Effector memory CD4-positive, alpha-beta T cell (primary cell): ENCODE results near the gene ANKS3.

Experiments used
- DNase-seq, 3 donors: peaks; one replicate each; pipeline ENCODE4 v3.0.0-alpha.2; 2020
- H3K27ac ChIP-seq: 2 replicates; pipeline ENCODE4 v1.7.0; 2013; ENCODE audit warnings: mild to moderate bottlenecking, low read length, moderate library complexity; ENCODE audit not compliant: insufficient read depth, poor library complexity, severe bottlenecking
- H3K27me3 ChIP-seq: replicated peaks from 2 replicates; pipeline ENCODE4 v1.7.0; 2013; ENCODE audit warnings: mild to moderate bottlenecking, low read length; ENCODE audit not compliant: insufficient read depth, control insufficient read depth, poor library complexity, severe bottlenecking
- H3K36me3 ChIP-seq: 2 replicates; pipeline ENCODE4 v1.7.0; 2013; ENCODE audit warnings: mild to moderate bottlenecking, low read length, moderate library complexity; ENCODE audit not compliant: control insufficient read depth, insufficient read depth
- H3K4me1 ChIP-seq: 2 replicates; pipeline ENCODE4 v1.7.0; 2013; ENCODE audit warnings: low read length, mild to moderate bottlenecking; ENCODE audit not compliant: control insufficient read depth, insufficient read depth, poor library complexity, severe bottlenecking
- H3K4me3 ChIP-seq: 2 replicates; pipeline ENCODE4 v1.7.0; 2013; ENCODE audit warnings: low read length, low read depth, mild to moderate bottlenecking; ENCODE audit not compliant: insufficient read depth, poor library complexity, severe bottlenecking
- H3K9me3 ChIP-seq: 2 replicates; pipeline ENCODE4 v1.7.0; 2013; ENCODE audit warnings: mild to moderate bottlenecking, low read length, moderate library complexity; ENCODE audit not compliant: control insufficient read depth

The ANKS3 gene

GRCh38 chr16:4769306-4769638 lies 35.2 kb upstream of the ANKS3 start:
- Histone ChIP-seq H3K27me3 (no peaks in the 10 kb centered on the region), H3K36me3 (no peaks in the 10 kb centered on the region), H3K4me3 (no peak overlapping the region), H3K4me1 (peaks cover 11% of the 10 kb centered on the region), H3K9me3 (no peaks in the 10 kb centered on the region), H3K27ac (peak overlapping the region; percentile 56)
- DNase-seq = no peak

- Histone ChIP-seq H3K4me1 (peaks cover 11% of the 10 kb centered on the region), H3K36me3 (peaks cover 4% of the 10 kb centered on the region), H3K27me3 (no peaks in the 10 kb centered on the region), H3K27ac (peak overlapping the region; percentile 56), H3K4me3 (peak overlapping the region; percentile 47), H3K9me3 (no peaks in the 10 kb centered on the region)
- peak; percentile 66 to 76 (median 72) for DNase-seq
Measured at GRCh38 chr16:4768549-4769305, 34.7 kb upstream of the ANKS3 start.

- Histone ChIP-seq H3K9me3 (no peaks in the 10 kb centered on the region), H3K4me3 (peak overlapping the region; percentile 47), H3K27ac (peak overlapping the region; percentile 56), H3K4me1 (peaks cover 11% of the 10 kb centered on the region), H3K36me3 (peaks cover 10% of the 10 kb centered on the region), H3K27me3 (no peaks in the 10 kb centered on the region)
- peak in 1 of 3 donors; percentile 9 for DNase-seq
Measured at GRCh38 chr16:4767872-4768548, 33.9 kb upstream of the ANKS3 start.

- Histone ChIP-seq H3K4me1 (peaks cover 11% of the 10 kb centered on the region), H3K27me3 (no peaks in the 10 kb centered on the region), H3K27ac (peak within 1 kb of the TSS; percentile 71), H3K4me3 (peak within 1 kb of the TSS; percentile 85), H3K9me3 (no peaks in the 10 kb centered on the region), H3K36me3 (peaks cover 15% of the 10 kb centered on the region)
- peak; percentile 88 to 91 (median 91) for DNase-seq
Measured at GRCh38 chr16:4766875-4767628, 33.0 kb upstream of the ANKS3 start, which contains the start of gene ZNF500. Gene ZNF500, minus strand, starts transcription at chr16:4767162. Its CDS starts 1,184 bp downstream, at chr16:4765978.

GRCh38 chr16:4765511-4766474 lies 31.7 kb upstream of the ANKS3 start:
- H3K4me1 ChIP-seq = peaks cover 11% of the 10 kb centered on the region
- no peaks in the 10 kb centered on the region for H3K27me3 ChIP-seq
- peak overlapping the region; percentile 71 for H3K27ac ChIP-seq
- H3K4me3 ChIP-seq = peak overlapping the region; percentile 85
- peaks cover 21% of the 10 kb centered on the region for H3K36me3 ChIP-seq
- DNase-seq = no peak
- H3K9me3 ChIP-seq = no peaks in the 10 kb centered on the region

- Histone ChIP-seq H3K36me3 (peaks cover 39% of the 10 kb centered on the region), H3K9me3 (no peaks in the 10 kb centered on the region), H3K27ac (no peak overlapping the region), H3K4me1 (peaks cover 11% of the 10 kb centered on the region), H3K4me3 (no peak overlapping the region), H3K27me3 (no peaks in the 10 kb centered on the region)
- DNase-seq = no peak
Measured at GRCh38 chr16:4763791-4764190, 29.7 kb upstream of the ANKS3 start.

- no peak overlapping the region for H3K4me3 ChIP-seq
Measured at GRCh38 chr16:4762205-4762604, 28.1 kb upstream of the ANKS3 start.

GRCh38 chr16:4760221-4760910 lies 26.3 kb upstream of the ANKS3 start:
- no peak for DNase-seq
- H3K27me3 ChIP-seq = no peaks in the 10 kb centered on the region
- no peak overlapping the region for H3K27ac ChIP-seq
- H3K4me1 ChIP-seq = no peaks in the 10 kb centered on the region
- no peak overlapping the region for H3K4me3 ChIP-seq
- H3K36me3 ChIP-seq = peaks cover 53% of the 10 kb centered on the region
- no peaks in the 10 kb centered on the region for H3K9me3 ChIP-seq

More at GRCh38 chr16:4762205-4762604, 28.1 kb upstream of the ANKS3 start:
- H3K27ac ChIP-seq = no peak overlapping the region
- H3K4me1 ChIP-seq = peaks cover under 1% of the 10 kb centered on the region
- H3K27me3 ChIP-seq = no peaks in the 10 kb centered on the region
- H3K9me3 ChIP-seq = no peaks in the 10 kb centered on the region
- no peak for DNase-seq
- H3K36me3 ChIP-seq = peaks cover 50% of the 10 kb centered on the region

- Histone ChIP-seq H3K36me3 (peaks cover 69% of the 10 kb centered on the region), H3K4me3 (no peak overlapping the region), H3K9me3 (no peaks in the 10 kb centered on the region), H3K27ac (no peak overlapping the region), H3K27me3 (no peaks in the 10 kb centered on the region), H3K4me1 (no peaks in the 10 kb centered on the region)
- DNase-seq = no peak
Measured at GRCh38 chr16:4755687-4756086, 21.6 kb upstream of the ANKS3 start.
